ENCODE results near the gene CAGE1. TPM values are rescaled to one million over a fixed set of nuclear protein-coding genes. Genes with fewer than 3 reads are reported as not detected.

Gene CAGE1
- total RNA-seq, 2 donors from 2014 or later, result 0.09 to 1.2 TPM

DNA sequence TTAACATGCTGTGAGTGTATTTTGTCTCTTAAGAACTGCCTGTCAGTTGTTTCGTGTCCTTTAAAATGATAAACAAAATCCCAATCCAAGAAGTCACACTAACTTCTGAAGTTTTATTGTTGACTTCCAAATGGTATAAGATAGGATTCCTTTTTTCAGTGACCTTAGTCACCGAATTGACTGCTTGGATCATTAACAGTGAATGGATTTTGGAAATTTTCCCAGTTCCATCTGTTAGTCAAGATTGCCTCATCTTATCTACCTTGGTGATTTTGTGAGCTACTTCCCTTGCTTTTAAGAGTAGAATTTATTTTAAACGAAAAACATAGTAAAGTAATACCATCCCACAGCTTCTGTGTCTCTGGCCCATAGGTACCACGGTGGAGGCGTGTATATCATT is 15.0 kb upstream of the CAGE1 start:
- intact Hi-C loops (cut with DNase I), result no loop called here
- 76% methylated on average over 5 of the region's 5 CpGs for WGBS

DNA sequence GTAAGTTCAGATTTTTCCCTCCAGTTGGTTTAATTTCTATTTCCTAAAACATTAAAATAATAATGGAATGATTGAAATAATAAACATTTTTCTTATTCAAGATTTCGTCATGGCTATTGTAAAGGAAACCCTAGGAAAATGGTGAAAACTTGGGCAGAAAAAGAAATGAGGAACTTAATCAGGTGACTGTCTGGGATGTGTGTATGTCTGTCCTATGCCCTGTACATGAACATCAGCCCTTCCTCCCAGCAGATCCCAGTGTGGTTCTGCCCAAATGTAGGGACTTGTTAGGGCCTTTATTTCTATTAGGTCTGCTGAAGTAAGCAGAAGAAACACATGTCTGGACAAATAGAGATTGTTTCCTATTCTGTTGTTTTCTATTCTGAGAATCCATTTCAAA is 13.2 kb upstream of the CAGE1 start:
- 86% methylated on average over 1 of the region's 1 CpG for WGBS
- H3K36me3 ChIP-seq, result no peaks in the 10 kb centered on the region
- intact Hi-C loops (cut with DNase I), result no loop called here

More for the DNA sequence above, 15.0 kb upstream of the CAGE1 start:
- no peak overlapping the region for H3K4me3 ChIP-seq
- no peaks in the 10 kb centered on the region for H3K27me3 ChIP-seq (replicated peaks; ENCODE audit: insufficient read depth)
- TF ChIP-seq POLR2AphosphoS5 (IDR thresholded peaks at IDR 0.05), result no peak
- TF ChIP-seq POLR2A (IDR thresholded peaks at IDR 0.05), result no peak
- no peaks in the 10 kb centered on the region for H3K9me3 ChIP-seq
- H3K36me3 ChIP-seq, result no peaks in the 10 kb centered on the region
- no peak for DNase-seq (ENCODE audit: low spot score)
- H3K4me1 ChIP-seq (replicated peaks), result no peaks in the 10 kb centered on the region
- H3K27ac ChIP-seq, result no peak overlapping the region

DNA sequence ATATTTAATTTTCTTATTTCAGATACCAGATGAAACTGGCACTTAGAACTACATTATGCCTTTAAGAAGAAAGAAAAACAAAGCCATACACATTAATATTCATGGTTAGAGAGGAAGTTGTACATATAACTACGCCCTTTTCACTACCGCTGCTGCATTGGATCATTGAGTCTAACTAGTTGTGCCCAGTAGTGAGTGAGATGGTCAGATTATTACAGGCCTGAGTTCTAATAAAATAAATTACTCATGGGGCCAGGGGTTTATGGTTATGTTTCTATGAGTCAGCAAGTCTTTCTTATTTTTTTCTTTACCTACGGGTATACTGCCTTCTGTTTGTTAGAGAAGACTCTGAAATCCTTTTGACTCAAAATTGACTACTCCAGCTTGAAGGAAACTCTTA is 11.5 kb upstream of the CAGE1 start:
- intact Hi-C loops (cut with DNase I), result no loop called here
- TF ChIP-seq POLR2AphosphoS5 (IDR thresholded peaks at IDR 0.05) (no peak), POLR2A (IDR thresholded peaks at IDR 0.05) (no peak)
- TF ChIP-seq, protein P1, sequence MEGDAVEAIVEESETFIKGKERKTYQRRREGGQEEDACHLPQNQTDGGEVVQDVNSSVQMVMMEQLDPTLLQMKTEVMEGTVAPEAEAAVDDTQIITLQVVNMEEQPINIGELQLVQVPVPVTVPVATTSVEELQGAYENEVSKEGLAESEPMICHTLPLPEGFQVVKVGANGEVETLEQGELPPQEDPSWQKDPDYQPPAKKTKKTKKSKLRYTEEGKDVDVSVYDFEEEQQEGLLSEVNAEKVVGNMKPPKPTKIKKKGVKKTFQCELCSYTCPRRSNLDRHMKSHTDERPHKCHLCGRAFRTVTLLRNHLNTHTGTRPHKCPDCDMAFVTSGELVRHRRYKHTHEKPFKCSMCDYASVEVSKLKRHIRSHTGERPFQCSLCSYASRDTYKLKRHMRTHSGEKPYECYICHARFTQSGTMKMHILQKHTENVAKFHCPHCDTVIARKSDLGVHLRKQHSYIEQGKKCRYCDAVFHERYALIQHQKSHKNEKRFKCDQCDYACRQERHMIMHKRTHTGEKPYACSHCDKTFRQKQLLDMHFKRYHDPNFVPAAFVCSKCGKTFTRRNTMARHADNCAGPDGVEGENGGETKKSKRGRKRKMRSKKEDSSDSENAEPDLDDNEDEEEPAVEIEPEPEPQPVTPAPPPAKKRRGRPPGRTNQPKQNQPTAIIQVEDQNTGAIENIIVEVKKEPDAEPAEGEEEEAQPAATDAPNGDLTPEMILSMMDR (IDR thresholded peaks at IDR 0.05), result no peak
- Histone ChIP-seq H3K4me1 (replicated peaks) (no peaks in the 10 kb centered on the region), H3K9me3 (no peaks in the 10 kb centered on the region), H3K27me3 (replicated peaks; ENCODE audit: insufficient read depth) (no peaks in the 10 kb centered on the region), H3K4me3 (no peak overlapping the region), H3K36me3 (no peaks in the 10 kb centered on the region), H3K27ac (no peak overlapping the region)
- WGBS, result 83% methylated on average over 3 of the region's 3 CpGs
- no peak for DNase-seq (ENCODE audit: low spot score)

More for the DNA sequence above, 13.2 kb upstream of the CAGE1 start:
- TF ChIP-seq POLR2A (IDR thresholded peaks at IDR 0.05) (no peak), POLR2AphosphoS5 (IDR thresholded peaks at IDR 0.05) (no peak)
- TF ChIP-seq, protein P1 (IDR thresholded peaks at IDR 0.05), result no peak
- no peak for DNase-seq (ENCODE audit: low spot score)
- Histone ChIP-seq H3K4me1 (replicated peaks) (no peaks in the 10 kb centered on the region), H3K27ac (no peak overlapping the region), H3K27me3 (replicated peaks; ENCODE audit: insufficient read depth) (no peaks in the 10 kb centered on the region), H3K9me3 (no peaks in the 10 kb centered on the region), H3K4me3 (no peak overlapping the region)

DNA sequence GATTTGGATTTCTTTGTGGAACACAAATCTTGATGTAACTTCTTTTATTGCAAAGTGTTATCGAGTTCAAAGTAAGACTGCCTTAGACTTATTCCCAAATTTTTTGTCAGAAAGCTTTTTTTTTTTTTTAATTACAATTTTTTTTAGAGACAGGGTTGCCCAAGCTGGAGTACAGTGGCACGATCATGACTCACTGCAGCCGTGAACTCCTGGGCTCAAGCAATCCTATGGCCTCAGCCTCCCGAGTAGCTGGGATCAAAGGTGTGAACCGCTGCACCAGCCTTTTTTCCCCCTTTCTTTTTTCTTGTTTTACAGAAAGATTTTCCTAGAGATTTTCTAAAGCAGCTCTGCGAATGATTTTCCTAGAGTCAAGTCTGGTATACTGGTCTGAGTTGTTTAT is 2.9 kb upstream of the CAGE1 start:
- Histone ChIP-seq H3K27ac (no peak overlapping the region), H3K4me1 (replicated peaks) (peaks cover 11% of the 10 kb centered on the region), H3K27me3 (replicated peaks; ENCODE audit: insufficient read depth) (no peaks in the 10 kb centered on the region), H3K9me3 (no peaks in the 10 kb centered on the region), H3K4me3 (no peak overlapping the region), H3K36me3 (no peaks in the 10 kb centered on the region)
- TF ChIP-seq, protein P1 (IDR thresholded peaks at IDR 0.05), result no peak
- TF ChIP-seq POLR2A (IDR thresholded peaks at IDR 0.05) (no peak), POLR2AphosphoS5 (IDR thresholded peaks at IDR 0.05) (no peak)
- intact Hi-C loops (cut with DNase I), result loop anchor here (10.0 kb wide), 2 partner anchors 202 to 1042 kb away; partner anchors contain the start of genes SLC35B3 and SNRNP48
- no peak for DNase-seq (ENCODE audit: low spot score)
- WGBS, result 82% methylated on average over 6 of the region's 6 CpGs

DNA sequence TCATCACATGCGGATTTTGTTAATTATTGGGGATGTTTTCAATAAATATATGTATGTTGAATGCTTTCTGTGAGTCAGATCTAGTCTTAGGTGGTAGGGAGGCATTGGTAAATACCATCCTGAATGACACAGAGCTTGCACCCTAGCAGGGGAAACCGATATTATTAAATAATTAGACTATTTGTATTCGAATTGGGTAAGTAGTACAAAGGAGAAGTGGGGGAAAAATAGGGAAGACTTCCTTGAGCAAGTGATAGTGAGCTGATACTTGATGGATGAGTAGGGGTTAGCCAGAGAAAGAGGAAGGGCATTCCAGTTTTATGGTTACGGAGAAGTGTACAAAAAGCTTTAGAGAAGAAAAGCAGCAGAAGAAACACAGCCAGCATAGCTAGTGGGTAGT is 1.6 kb upstream of the CAGE1 start:
- intact Hi-C loops (cut with DNase I), result loop anchor here (10.0 kb wide), 2 partner anchors 204 to 1044 kb away; partner anchors contain the start of genes SLC35B3 and SNRNP48
- Histone ChIP-seq H3K36me3 (no peaks in the 10 kb centered on the region), H3K27me3 (replicated peaks; ENCODE audit: insufficient read depth) (no peaks in the 10 kb centered on the region), H3K27ac (no peak overlapping the region), H3K4me1 (replicated peaks) (peaks cover 11% of the 10 kb centered on the region), H3K4me3 (no peak overlapping the region), H3K9me3 (no peaks in the 10 kb centered on the region)
- TF ChIP-seq POLR2AphosphoS5 (IDR thresholded peaks at IDR 0.05) (no peak), POLR2A (IDR thresholded peaks at IDR 0.05) (no peak)
- TF ChIP-seq, protein P1 (IDR thresholded peaks at IDR 0.05), result no peak
- 85% methylated on average over 4 of the region's 4 CpGs for WGBS
- no peak for DNase-seq (ENCODE audit: low spot score)
